ENCODE results near the gene STT3B. TPM values are rescaled to one million over a fixed set of nuclear protein-coding genes. Genes with fewer than 3 reads are reported as not detected.

The STT3B gene
- total RNA-seq, 1 experiment from 2014 or later, result 202 TPM

DNA sequence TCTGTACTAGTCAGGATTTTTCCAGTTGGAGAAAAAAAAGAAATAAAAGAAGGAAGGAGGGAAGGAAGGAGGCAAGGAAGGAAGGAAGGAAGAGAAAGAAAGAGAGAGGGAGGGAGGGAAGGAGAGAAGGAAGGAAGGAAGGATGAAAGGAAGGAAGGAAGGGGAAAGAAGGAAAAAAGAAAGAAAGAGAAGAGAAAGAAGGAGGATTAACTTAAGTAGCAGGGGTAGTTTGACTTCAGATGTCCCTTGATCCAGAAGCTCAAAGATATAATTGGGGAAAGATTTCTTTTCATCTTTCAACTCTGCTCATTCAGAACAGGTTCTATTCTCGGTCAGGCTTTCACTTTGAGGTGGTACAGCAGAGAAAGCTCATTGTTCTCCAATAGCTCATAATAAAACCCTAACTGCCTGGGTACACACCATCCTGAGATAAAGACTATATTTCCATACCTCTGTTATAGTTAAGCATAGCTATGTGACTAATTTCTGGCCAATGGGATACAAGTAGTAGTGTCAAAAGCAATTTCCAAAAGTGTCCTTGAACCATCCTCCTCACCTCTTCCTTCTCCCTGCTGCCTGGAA, 23.5 kb upstream of the STT3B start:
- intact Hi-C loops (cut with micrococcal nuclease; ENCODE audit: unreplicated experiment), result no loop called here
- CTCF ChIA-PET, result no interaction called here
- Mint-ChIP-seq H3K27me3 (ENCODE audit: unreplicated experiment) (peaks cover 32% of the 10 kb centered on the region), H3K27ac (ENCODE audit: unreplicated experiment) (no peak overlapping the region), H3K4me1 (ENCODE audit: low read depth, unreplicated experiment) (no peaks in the 10 kb centered on the region), H3K4me3 (ENCODE audit: low read depth, unreplicated experiment) (no peak overlapping the region), H3K36me3 (ENCODE audit: insufficient read depth, unreplicated experiment) (no peaks in the 10 kb centered on the region), H3K9me3 (ENCODE audit: low read depth, unreplicated experiment) (no peaks in the 10 kb centered on the region)
- DNase-seq, result no peak
- no TSS peak for BruUV-seq (replicated peaks)
- TF ChIP-seq, protein P1, sequence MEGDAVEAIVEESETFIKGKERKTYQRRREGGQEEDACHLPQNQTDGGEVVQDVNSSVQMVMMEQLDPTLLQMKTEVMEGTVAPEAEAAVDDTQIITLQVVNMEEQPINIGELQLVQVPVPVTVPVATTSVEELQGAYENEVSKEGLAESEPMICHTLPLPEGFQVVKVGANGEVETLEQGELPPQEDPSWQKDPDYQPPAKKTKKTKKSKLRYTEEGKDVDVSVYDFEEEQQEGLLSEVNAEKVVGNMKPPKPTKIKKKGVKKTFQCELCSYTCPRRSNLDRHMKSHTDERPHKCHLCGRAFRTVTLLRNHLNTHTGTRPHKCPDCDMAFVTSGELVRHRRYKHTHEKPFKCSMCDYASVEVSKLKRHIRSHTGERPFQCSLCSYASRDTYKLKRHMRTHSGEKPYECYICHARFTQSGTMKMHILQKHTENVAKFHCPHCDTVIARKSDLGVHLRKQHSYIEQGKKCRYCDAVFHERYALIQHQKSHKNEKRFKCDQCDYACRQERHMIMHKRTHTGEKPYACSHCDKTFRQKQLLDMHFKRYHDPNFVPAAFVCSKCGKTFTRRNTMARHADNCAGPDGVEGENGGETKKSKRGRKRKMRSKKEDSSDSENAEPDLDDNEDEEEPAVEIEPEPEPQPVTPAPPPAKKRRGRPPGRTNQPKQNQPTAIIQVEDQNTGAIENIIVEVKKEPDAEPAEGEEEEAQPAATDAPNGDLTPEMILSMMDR (IDR thresholded peaks at IDR 0.05; ENCODE audit: unreplicated experiment), result no peak

DNA sequence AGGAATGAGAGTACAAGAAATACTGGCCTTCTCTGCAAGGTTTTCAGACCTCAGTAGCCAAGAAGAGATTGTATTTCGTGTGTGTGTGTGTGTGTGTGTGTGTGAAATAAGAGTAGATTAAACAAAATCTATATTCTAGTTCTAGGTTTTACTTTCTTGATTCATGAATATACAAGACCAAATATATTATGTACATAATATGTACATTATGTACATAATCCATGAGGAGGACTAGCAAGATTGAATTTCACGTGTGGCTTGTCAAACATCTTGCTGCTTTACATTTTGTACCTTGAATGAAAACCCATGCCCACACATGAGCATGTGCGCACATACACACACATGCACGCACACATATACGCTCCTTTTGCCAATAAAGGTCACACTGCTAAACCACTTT, 18.2 kb upstream of the STT3B start:
- CTCF ChIA-PET, result no interaction called here
- Mint-ChIP-seq H3K4me3 (ENCODE audit: low read depth, unreplicated experiment) (no peak overlapping the region), H3K27ac (ENCODE audit: unreplicated experiment) (no peak overlapping the region), H3K36me3 (ENCODE audit: insufficient read depth, unreplicated experiment) (no peaks in the 10 kb centered on the region), H3K4me1 (ENCODE audit: low read depth, unreplicated experiment) (no peaks in the 10 kb centered on the region), H3K27me3 (ENCODE audit: unreplicated experiment) (peaks cover 1% of the 10 kb centered on the region), H3K9me3 (ENCODE audit: low read depth, unreplicated experiment) (no peaks in the 10 kb centered on the region)
- no TSS peak for BruUV-seq (replicated peaks)
- DNase-seq, result no peak
- TF ChIP-seq, protein P1 (IDR thresholded peaks at IDR 0.05; ENCODE audit: unreplicated experiment), result no peak
- intact Hi-C loops (cut with micrococcal nuclease; ENCODE audit: unreplicated experiment), result no loop called here

DNA sequence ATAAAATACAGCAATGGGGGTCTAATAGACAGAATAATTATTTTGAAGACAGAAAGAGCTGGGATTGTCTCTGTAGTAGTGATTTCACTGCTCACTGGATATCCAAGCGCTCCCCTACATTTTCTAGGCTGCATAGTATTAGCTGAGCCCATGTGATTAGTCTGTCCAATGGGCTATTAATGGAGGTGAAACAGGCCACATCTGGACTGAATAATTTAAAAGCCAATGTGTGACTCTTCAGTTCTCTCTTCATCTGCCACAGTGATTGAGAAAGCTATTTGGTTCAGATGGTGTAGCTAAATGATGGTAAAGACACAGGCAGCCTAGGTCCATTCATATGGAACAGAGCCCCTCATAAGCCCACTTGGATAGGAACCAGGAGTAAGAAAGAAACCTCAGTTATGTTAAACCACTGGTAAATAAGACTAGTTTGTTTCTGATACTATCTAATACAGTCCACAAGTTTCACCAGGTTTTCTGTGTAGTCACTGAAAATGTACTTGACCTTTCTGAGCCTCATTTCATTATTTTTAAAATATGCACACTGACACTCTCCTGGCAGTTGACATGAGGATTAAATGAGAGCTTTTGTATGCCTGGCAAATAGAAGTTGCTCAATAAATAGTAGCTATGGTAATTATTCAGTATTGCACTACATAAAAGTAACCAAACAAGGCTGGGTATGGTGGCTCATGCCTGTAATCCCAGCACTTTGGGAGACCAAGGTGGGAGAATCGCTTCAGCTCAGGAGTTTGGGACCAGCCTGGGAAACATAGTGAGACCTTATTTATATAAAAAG, 17.0 kb upstream of the STT3B start:
- Mint-ChIP-seq H3K4me3 (ENCODE audit: low read depth, unreplicated experiment) (no peak overlapping the region), H3K27ac (ENCODE audit: unreplicated experiment) (no peak overlapping the region), H3K4me1 (ENCODE audit: low read depth, unreplicated experiment) (no peaks in the 10 kb centered on the region), H3K9me3 (ENCODE audit: low read depth, unreplicated experiment) (no peaks in the 10 kb centered on the region), H3K27me3 (ENCODE audit: unreplicated experiment) (no peaks in the 10 kb centered on the region), H3K36me3 (ENCODE audit: insufficient read depth, unreplicated experiment) (no peaks in the 10 kb centered on the region)
- intact Hi-C loops (cut with micrococcal nuclease; ENCODE audit: unreplicated experiment), result no loop called here
- TF ChIP-seq, protein P1 (IDR thresholded peaks at IDR 0.05; ENCODE audit: unreplicated experiment), result no peak
- CTCF ChIA-PET, result no interaction called here
- DNase-seq, result no peak
- no TSS peak for BruUV-seq (replicated peaks)

DNA sequence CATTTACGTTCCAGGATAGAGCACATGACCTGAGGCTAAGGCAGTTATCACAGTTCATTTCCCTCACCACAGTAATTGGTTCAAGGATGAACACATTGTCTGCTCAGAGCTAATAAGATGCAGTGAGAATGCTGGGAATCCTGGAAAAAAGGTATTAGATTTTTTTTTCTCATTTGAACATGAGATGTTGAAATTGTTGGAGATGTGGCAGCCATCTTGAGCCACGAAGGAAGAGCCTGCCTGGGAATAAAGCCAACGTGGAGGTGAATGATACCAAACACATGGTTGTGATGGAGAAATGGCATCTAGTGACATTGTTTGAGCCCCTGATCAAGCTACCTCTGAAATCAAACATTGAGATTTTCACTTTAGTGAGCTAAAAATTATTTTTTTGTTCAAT, 16.0 kb upstream of the STT3B start:
- no peak overlapping the region for H3K4me3 Mint-ChIP-seq (ENCODE audit: low read depth, unreplicated experiment)
- H3K9me3 Mint-ChIP-seq (ENCODE audit: low read depth, unreplicated experiment), result no peaks in the 10 kb centered on the region
- peaks cover 2% of the 10 kb centered on the region for H3K4me1 Mint-ChIP-seq (ENCODE audit: low read depth, unreplicated experiment)
- H3K36me3 Mint-ChIP-seq (ENCODE audit: insufficient read depth, unreplicated experiment), result no peaks in the 10 kb centered on the region
- no peaks in the 10 kb centered on the region for H3K27me3 Mint-ChIP-seq (ENCODE audit: unreplicated experiment)
- intact Hi-C loops (cut with micrococcal nuclease; ENCODE audit: unreplicated experiment), result no loop called here
- no peak for DNase-seq
- no peak overlapping the region for H3K27ac Mint-ChIP-seq (ENCODE audit: unreplicated experiment)
- CTCF ChIA-PET, result no interaction called here
- BruUV-seq (replicated peaks), result no TSS peak
- TF ChIP-seq, protein P1 (IDR thresholded peaks at IDR 0.05; ENCODE audit: unreplicated experiment), result no peak

All from Calu3 (cell line).